A172 (cell line): ENCODE results near the gene RAD51B. TPM values are rescaled to one million over a fixed set of nuclear protein-coding genes. Genes with fewer than 3 reads are reported as not detected.

Experiments
- DNase-seq: peaks from one replicate; pipeline ENCODE4 v3.0.0-alpha.2; 2015; ENCODE audit warnings: low spot score
- total RNA-seq: library from RNA; depleted of rRNA; stranded (reverse); fragments of >200 nt; shearing (Covaris generic); gene quantifications from 2 replicates; pipeline ENCODE4 v1.2.3, GENCODE V29; 2014

Gene RAD51B
- total RNA-seq, 1 experiment from 2014 or later, result 17.6 TPM

DNA sequence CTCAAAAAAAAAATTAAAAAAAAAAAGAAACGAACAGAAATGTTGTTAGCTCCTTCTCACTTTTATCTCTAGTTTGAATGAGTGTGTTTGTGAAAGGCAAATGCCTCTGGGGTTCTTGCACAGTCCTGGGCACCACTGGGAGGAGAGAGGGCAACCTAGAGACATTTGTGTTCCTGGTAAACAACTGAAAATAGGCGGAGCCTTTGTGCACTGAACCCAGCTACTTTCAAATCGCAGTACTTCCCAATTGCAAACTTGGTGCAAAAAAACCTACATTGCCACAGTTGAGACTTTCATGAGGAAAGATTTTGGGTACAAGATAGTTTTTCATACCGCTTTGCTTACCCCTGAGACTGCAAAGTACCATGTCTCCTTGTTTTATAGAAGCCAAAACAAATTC lies 543.3 kb downstream of the RAD51B start:
- no peak for DNase-seq

DNA sequence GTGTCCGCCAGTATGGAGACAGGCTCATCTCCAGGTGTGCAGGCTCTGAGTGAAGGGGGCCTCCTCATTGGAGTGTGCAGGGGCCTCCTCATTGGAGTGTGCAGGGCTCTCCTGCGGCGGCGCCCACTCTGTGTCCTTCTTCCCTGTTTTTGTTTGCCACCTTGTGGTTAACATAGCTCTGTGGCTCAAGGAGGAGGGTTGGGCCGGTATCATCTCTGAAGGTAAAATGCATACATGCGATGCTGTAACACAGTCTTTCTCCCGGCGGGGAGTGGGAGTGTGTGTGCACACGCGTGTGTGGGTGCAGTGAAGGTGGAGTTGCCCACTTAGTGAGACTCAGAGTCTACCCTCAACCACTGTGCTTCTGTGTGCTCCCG lies 543.9 kb downstream of the RAD51B start:
- DNase-seq, result no peak

DNA sequence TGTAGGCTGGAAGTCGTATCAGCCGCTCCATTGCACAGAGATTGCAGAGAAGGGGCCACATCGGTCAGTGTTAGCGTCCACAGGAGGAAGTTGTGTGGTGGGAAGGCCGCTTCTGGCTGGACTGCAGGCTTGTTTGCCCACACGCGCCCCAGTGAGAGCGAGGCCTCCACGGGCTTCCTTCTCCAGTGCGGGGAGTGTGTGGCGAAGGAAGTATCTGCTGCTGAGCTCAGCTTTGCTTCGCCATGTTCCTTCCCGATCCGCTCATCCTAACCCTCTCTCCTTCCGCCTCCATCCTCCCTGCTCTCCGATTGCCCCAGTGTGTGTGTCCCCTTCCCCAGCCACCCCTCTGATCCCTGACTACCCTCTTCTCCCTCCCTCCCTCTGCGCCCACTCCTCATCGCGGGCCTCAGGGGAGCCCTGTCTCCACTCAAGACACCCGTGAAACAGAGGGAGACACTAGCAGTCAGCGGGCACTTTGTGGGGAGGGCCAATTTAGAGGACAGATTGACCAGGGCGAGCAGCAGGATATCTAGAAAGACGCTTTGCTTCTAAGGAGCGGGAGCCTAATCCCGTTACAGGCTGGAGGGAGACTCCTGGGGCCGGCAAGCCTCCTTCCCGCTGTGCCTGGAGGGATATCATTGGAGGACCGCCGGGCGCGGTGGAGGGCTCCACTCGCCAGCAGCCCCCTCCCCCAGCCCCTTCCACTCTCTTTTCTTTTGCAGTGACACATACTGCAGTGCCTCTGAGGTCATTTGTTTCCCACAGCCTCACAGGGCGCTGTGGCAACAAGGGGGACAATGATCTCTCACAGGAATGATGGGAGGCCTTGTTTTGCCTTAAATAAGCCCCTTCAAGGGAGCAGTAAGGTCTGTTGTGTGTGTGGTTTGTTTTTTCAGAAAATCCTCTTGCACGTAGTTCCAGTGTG lies 544.5 kb downstream of the RAD51B start:
- DNase-seq, result no peak

DNA sequence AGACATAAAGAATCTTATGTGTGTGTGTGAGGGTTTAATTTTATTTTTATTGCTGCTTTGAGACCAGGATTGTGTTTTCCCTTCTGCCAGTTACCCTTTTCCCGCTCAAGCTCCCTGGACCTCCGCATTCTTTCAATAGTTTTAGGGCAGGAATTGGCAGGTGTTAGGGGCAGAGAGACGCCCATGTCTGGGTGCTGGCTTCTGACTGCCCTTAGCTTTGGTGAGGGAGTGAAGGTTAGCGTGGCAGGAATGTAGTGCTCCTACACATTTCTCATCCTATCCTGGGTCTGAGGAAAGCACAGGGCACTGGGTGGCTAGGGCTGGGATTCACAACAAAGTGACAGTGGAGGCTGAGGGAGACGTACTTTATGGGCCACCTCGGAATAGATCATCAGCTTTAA lies 545.2 kb downstream of the RAD51B start:
- no peak for DNase-seq

DNA sequence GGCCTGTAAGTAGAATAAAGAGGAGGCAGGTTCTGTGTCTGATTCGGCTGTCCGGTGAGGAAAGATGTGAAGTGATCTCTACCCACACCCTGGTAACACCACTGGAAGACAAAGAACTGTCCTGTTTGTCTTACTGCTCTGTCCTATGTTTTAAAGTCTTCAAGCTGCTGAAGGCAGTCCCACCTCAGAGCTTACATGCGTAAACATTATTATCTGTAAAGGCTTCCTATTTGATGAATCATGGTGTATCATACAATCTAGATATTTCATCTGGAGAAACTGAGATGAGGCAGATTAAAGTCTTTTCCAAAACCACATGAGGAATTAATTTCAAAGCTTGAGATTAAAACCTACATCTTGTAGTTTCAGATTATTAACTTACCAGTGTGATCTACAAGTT lies 545.6 kb downstream of the RAD51B start:
- DNase-seq, result peak; percentile 42

DNA sequence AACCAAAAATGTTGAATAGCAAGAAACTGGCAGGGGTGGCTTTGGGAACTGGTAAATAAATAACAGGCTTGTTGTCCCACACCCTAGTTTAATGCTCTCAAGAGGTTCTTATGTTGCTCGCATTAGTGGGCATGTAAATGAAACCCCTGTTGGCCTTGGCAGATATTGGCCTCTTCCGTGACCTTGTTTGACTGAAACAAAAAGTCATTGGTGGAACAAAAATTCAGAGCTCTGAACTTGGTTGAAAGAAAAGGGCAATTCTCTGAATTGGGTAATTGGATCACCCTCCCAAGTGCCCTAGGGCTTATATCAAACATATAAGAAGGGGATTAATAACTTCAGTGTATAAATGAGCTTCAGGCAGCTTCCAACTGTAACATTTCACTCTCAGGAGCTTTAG lies 547.1 kb downstream of the RAD51B start:
- no peak for DNase-seq

DNA sequence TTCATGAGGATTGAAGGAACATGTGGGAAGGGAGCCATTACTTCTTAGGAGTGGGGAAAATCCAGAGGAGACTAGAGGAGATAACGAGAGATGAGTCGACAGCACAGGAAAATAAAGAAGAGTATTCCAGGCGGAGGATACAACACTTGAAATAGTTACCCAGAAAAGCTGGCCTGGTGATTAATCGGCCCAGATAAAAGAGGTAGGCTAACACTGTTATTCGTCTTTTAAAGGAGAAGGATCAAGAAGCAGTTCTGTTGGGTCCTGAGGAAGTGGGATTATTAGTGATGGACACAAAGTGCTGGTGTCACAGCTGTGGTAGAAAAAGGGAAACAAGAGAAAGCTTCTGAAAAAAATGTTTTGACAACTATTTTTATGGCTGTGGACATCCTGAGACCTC lies 548.0 kb downstream of the RAD51B start:
- DNase-seq, result no peak

DNA sequence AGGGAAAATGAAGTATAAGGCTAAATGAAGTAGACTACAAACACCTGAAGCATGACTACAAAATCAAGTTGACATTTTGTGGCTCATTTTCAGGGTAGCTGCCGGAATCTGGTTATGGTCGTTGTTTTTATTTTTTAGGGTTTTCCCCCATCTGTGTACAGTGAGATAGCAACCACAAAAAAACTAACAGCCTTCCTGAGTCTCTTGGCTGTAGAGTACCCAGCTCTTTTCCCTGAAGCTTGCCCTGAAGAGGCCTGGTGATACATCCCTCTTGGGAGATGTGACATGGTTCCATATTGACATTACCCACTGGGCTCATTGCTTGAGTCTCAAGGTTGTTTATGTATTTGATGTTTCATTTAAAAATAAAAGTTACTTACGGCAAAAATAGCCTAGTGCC lies 549.3 kb downstream of the RAD51B start:
- DNase-seq, result no peak

DNA sequence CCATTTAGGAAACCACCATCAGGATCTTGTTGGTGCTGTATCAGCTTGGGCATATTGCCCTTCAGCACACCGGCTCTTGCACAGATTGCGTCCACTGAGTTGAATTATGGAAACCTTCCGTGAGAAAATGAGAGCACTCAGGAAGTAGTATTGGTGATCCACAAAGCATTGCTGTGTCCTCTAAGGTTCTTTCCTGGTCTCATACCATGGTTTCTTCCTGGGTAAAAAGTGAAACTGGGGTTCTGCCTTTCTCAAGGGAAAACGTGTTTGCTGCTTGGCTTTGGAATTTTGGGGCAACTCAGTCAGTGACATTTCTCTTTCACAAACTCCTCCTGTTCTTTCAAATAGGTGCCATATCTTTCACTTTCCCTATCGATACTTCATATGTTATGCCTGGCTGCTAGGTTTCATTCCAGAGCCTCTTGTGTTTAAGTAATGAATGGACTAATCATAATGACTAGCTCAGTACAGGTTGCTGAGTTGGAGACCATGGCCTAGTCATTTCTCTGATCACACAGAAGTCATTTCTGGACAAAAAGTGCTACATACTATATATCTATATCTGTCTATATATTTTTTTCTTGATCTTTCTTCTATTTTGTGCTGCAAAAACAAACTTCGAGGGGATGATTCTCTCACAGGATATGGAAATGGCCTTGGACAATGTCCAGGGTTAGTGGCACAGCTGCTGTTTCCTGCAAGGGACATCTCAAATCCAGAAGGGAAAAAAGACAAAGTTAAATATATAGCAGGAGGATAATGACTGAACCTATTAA lies 549.9 kb downstream of the RAD51B start:
- DNase-seq, result no peak

DNA sequence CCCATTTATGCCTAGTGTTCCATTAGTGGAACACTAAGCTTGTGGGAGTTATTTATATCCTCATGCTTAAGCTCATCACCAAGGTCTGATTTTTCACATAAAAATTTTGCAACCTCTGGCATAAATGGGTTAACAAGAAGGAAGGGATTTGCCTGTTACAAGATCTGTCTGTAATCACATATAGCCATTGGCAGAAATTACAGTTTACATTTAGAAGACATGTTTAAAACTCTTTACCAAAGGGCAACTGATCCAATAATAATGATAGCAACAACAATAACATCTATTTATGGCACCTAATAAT lies 550.4 kb downstream of the RAD51B start:
- no peak for DNase-seq

DNA sequence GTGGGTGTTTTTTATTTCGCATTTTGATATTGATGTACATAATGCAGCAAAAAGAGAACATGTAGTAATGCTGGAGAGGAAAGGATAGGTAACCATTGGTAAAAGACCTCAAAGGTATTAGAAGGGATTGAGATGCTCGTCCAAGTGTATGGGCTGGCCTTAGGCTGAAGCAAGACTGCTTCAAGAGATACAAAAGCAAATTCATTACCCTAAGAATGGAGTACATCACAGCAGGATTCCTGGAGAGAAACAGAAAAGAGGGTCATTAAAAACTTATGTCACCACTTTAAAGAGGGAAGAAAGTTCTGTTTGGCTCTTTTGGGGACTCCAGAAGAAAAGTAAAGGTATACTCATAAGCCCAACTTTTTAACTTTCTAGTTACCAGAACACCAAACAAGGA lies 552.8 kb downstream of the RAD51B start:
- no peak for DNase-seq

DNA sequence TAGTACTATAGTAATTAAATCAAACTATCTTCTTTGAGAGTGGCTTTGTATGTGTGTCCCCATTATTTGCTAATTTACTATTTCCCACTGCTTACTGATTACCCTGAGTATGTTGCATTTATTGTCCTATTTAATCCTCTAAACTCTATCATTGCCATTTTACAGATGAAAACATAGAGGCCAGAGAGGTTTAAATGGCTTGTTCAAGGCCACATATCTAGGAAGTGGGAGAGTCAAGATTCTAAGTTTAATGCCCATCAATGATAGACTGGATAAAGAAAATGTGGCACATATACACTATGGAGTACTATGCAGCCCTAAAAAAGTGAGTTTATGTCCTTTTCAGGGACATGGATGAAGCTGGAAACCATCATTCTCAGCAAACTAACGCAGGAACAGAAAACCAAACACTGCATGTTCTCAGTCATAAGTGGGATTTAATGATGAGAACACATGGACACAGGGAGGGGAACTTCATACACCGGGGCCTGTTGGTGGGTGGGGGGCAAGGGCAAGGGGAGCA lies 553.6 kb downstream of the RAD51B start:
- no peak for DNase-seq

DNA sequence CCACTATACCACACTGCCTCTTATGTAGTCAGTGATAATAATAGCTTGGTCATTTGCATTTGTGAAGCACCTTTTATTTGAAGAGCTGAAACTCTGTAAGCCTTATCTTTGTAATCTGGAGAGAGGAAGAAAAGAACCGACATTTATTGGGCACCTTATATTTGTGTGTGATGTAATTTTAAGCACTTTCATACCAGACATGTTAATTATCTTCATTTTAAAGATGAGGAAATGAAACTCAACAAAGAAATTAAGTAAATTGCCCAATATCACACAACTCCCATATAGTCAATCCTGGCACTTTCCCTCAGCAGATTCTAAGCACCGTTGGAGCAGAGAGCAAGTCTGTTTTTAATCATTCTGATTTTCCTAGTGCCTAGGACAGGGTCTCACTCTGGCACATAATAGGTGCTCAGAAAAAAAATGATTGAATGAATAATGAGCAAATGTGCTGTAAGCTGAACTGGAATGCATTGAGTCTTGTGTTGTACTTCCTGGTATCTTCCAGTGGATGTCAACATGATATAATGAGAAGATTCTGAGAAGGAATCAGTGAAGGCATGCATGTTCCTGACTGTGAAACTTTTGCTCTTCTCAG lies 554.4 kb downstream of the RAD51B start:
- DNase-seq, result no peak

DNA sequence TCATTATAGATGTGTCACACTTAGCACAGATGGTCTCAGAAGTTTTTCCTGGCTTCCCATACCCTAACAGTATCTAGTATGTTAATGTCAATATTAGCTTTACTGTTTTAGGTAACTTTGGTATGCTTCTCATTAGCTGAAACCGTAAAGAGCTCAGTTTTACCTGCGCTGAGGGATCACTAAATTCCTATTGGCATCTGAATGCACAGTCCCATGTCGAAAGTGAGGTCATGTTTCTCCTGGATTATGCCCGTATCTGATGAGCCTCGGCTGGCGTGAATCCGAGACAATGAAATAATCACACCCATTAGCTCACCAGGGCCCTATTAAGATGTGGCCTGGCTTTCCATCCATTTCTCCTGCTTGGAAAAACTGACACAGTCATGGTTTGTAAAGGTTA lies 555.1 kb downstream of the RAD51B start:
- no peak for DNase-seq

DNA sequence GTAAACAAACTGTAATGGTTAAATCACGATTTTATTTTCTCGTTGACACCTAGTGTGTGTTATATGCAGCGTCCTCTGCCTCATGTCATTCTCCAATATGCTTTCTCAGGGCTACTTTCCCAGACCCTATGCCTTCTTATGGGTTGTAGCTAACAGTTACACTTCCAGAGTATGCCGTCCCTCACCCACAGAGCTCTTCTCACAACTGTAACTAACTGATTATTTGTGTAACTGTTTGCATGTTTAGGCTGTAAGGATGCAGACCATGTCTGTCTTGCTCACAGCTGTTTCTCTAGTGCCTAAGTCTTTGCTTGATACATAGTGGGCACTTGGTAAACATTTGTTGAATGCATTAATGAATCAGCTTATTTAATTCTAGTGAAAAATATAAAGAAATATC lies 555.8 kb downstream of the RAD51B start:
- no peak for DNase-seq

DNA sequence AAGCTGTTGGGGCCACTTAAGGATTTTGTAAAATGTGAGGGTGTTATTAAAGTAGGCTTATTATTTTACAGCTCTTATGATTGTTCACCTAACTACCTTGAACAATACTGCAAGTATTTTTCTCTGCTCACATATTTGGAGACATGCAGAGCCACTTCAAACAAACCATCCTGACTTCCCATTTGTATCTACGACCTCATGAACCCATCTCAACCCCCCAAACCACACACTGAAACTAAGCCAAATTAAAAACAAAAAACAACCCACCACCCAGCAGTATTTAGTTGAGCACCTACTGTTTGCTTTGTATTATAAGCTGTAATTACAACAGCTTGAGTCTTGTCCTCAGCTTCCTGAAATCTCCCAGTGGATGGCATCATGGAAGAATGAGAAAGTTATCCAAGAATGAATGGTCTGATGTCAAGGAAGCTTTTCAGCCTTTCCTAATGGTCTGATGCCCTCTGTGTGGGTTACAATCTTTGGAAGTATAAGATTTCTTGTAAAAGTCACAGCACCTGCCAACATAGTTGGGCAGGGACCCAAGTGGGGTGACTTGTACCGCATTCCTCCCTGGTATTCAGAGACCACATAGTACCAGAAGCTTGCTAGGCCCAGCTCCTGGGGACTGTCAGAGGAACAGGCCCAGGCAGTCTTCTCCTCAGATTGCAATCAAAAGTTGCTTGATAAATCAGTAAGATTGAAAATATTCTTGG lies 556.6 kb downstream of the RAD51B start:
- peak; percentile 37 for DNase-seq

DNA sequence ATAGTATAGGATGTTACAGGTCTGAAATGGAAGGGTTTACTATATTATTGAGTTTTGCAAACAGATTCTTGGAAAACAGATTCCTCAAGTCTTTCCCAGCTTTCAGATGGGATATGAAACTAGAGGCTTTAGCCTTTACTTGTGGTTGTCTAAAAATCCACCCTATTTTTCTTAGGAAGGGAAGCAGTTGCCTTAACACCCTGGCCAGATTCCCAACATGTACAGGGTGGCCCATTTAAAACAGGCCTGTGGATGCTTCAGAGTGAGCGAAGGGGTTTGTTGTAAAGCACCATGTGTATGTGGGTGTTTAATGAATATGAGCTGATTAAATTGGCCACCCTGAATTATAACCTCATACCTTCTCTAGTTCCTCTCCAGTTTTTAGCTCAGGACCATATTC lies 557.4 kb downstream of the RAD51B start:
- DNase-seq, result no peak

DNA sequence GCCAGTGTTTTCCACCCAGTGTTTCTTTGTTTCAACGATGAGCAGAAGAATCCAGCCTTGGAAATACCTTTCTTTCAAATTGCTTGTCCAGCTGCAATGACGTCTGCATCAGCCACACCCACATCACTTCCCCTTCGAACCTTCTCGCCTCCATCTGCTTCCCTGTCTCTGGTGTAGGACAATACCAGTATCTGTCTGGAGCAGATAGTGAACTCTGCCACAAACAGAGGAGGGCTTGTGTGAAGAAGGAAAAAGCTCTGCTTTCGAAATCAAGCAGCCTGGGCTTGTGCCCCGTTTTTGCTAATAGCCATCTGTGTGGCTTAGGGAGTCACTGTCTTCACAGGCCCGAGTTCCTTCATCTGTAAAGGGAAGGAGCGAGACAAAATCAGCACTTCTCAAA lies 557.9 kb downstream of the RAD51B start:
- no peak for DNase-seq

DNA sequence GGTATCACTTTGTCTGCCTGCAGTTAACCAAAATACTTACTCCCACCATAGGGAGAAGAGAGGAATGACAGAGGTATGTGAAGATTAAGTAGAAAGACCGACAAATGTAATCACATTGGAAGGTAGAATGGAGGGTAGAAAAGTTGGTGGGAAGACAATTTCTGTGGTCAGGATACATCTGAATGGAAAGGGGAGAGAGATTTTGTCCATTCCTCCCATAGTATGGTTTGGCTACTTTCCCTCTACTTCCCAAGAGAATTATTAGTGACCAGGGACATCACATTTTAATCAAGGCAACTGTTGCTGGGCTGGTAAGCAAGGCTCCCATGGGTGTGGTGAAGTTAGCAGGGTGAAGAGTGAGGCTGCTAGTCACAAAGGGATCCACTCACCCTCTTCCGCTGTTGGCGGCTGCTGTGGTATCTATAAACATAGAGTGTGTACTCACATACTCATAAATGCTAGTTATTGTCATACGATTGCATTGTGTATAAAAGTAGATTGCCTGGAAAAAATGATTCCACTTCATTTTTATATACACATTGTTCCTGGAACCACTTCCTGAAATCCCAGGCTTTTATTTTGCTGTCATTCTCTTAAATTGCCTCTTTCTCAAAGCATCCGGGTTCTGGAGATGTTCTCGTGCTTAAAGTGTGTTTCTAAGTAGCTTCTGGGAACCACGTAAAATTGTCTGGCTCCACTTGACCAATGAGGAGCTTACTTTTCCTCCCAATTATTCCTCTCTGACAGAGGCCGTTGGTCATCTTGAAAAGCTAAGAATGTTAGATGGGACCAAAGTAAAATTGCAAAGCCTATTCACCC lies 560.1 kb downstream of the RAD51B start:
- DNase-seq, result peak; percentile 42

DNA sequence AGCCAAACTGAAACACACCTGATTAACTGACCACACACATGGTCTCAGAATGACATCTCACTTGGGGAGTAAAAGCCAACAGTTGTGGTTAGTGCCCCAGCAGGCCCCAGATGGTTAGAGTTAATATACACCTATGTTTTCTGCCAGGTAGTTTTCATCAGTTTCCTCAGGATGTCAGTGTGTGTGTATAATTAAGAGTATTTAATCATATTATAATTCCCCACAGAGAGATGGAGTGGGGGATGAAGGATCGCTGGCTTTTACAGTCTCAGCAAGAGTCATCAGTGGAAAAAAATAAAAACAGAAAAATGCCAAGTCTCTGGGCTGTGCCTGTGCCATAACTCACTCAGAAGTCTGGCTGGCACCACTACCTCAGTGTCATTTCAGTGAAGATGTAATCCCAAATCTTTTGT lies 560.8 kb downstream of the RAD51B start:
- DNase-seq, result peak; percentile 26

DNA sequence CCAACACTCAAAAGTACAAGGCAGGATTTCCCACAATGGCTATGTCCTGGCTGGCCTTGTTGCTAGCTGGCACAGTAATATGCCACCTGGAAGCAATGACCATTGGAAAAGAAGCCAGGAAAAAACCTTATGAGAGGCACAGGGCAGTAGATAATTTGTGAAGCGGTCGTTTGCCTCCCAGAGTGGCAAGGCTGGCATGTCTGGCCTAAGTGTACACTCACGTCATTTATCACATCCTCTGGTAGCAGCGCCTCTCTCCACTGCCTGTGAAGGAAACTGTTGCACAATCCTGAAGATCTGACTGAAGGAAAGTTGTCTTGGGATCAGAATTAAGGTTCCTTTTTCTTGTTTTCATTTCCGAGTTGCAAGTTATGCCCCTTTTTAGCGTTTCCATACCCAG lies 564.8 kb downstream of the RAD51B start:
- DNase-seq, result no peak
